HL-60 (cell line): ENCODE results near the gene TIGD1.

Source experiments
- DNase-seq, 2 experiments: peaks; one replicate each; pipeline ENCODE4 v3.0.0-alpha.2; 2010 to 2020; ENCODE audit warnings: low read depth in 1 of 2, low spot score in 1 of 2
- H3K27ac ChIP-seq: fragments of 250-450 bp; sonication (Bioruptor Pico); replicated peaks from 2 replicates; pipeline ENCODE4 v1.5.1; 2020; ENCODE audit warnings: mild to moderate bottlenecking, moderate library complexity
- H3K27me3 ChIP-seq: fragments of 250-450 bp; sonication (Bioruptor Pico); 2 replicates; pipeline ENCODE4 v1.5.1; 2021; ENCODE audit warnings: mild to moderate bottlenecking, moderate library complexity; ENCODE audit not compliant: insufficient read depth, poor library complexity, severe bottlenecking
- H3K4me3 ChIP-seq: replicated peaks from 2 replicates; pipeline ENCODE4 v1.5.1; 2011; ENCODE audit warnings: mild to moderate bottlenecking, control low read depth, low read length; ENCODE audit not compliant: insufficient read depth
- CTCF ChIP-seq: IDR thresholded peaks from one replicate; pipeline ENCODE4 v1.5.1; 2011; ENCODE audit warnings: low read length, control low read depth, inconsistent platforms; ENCODE audit not compliant: insufficient read depth
- GABPA ChIP-seq: IDR thresholded peaks from 2 replicates; pipeline ENCODE4 v1.6.1; 2012; ENCODE audit warnings: low read depth
- POLR2AphosphoS5 ChIP-seq: IDR thresholded peaks from 2 replicates; pipeline ENCODE4 v1.6.1; 2012; ENCODE audit warnings: low read depth
- REST ChIP-seq: IDR thresholded peaks from 2 replicates; pipeline ENCODE4 v1.6.1; 2012; ENCODE audit warnings: low read depth; ENCODE audit not compliant: insufficient replicate concordance
- SPI1 ChIP-seq: IDR thresholded peaks from 2 replicates; pipeline ENCODE4 v1.6.1; 2012; ENCODE audit warnings: low read depth, mild to moderate bottlenecking, borderline replicate concordance

TIGD1 gene

GRCh38 chr2:232576995-232577394 lies 26.6 kb upstream of the TIGD1 start:
- Histone ChIP-seq H3K4me3 (no peak overlapping the region), H3K27me3 (no peaks in the 10 kb centered on the region), H3K27ac (no peak overlapping the region)
- no peak for TF ChIP-seq SPI1
- TF ChIP-seq REST: no peak
- no peak for TF ChIP-seq POLR2AphosphoS5
- TF ChIP-seq CTCF: no peak
- TF ChIP-seq GABPA: no peak
- DNase-seq: no peak

- TF ChIP-seq POLR2AphosphoS5 (no peak), SPI1 (no peak), GABPA (no peak)
- no peak overlapping the region for H3K27ac ChIP-seq
- H3K27me3 ChIP-seq: no peaks in the 10 kb centered on the region
- no peak for DNase-seq
- no peak overlapping the region for H3K4me3 ChIP-seq
Observed at GRCh38 chr2:232575404-232575746, 25.0 kb upstream of the TIGD1 start.

- Histone ChIP-seq H3K27ac (no peak overlapping the region), H3K27me3 (no peaks in the 10 kb centered on the region), H3K4me3 (no peak overlapping the region)
- TF ChIP-seq REST (no peak), SPI1 (no peak), POLR2AphosphoS5 (no peak)
- no peak for DNase-seq
Observed at GRCh38 chr2:232574674-232575403, 24.5 kb upstream of the TIGD1 start.

GRCh38 chr2:232573771-232574435 lies 23.5 kb upstream of the TIGD1 start:
- Histone ChIP-seq H3K27me3 (no peaks in the 10 kb centered on the region), H3K4me3 (no peak overlapping the region), H3K27ac (no peak overlapping the region)
- no peak for DNase-seq
- no peak for TF ChIP-seq GABPA
- TF ChIP-seq CTCF: no peak
- no peak for TF ChIP-seq SPI1
- TF ChIP-seq REST: no peak
- TF ChIP-seq POLR2AphosphoS5: no peak
